Measurements from ENCODE around the gene ZFHX3. TPM values are rescaled to one million over a fixed set of nuclear protein-coding genes. Genes with fewer than 3 reads are reported as not detected.

The ZFHX3 gene
- polyA plus RNA-seq, 1 donor from 2014 or later: 26.4 TPM

GRCh38 chr16:72905581-72905980 lies 142.3 kb downstream of the ZFHX3 start:
- Histone ChIP-seq H4K20me1 (ENCODE audit: insufficient read depth) (peaks cover 43% of the 10 kb centered on the region), H3K27ac (ENCODE audit: low read length) (no peak overlapping the region), H3K9ac (ENCODE audit: low read length) (no peak overlapping the region), H3K36me3 (ENCODE audit: insufficient read depth, low read length) (peaks cover under 1% of the 10 kb centered on the region), H3K4me2 (ENCODE audit: low read length) (no peak overlapping the region), H3F3A (ENCODE audit: insufficient read depth, low read length, poor library complexity, severe bottlenecking) (no peaks in the 10 kb centered on the region), H3K27me3 (ENCODE audit: insufficient read depth, low read depth, low read length) (no peaks in the 10 kb centered on the region), H3K79me2 (replicated peaks; ENCODE audit: insufficient read depth, low read length) (peaks cover 89% of the 10 kb centered on the region), H3K9me2 (ENCODE audit: insufficient read depth, low read length) (no peaks in the 10 kb centered on the region), H2AFZ (ENCODE audit: low read depth, low read length) (no peak overlapping the region), H3K9me3 (ENCODE audit: low read length) (no peaks in the 10 kb centered on the region), H3K4me3 (ENCODE audit: low read length) (no peak overlapping the region)
- TF ChIP-seq CTCF (IDR thresholded peaks at IDR 0.05; ENCODE audit: poor library complexity, severe bottlenecking): no peak
- TF ChIP-seq TAF1 (IDR thresholded peaks at IDR 0.05; ENCODE audit: low read depth): no peak
- no peak for TF ChIP-seq MXI1 (conservative IDR thresholded peaks at IDR 0.05; ENCODE audit: poor library complexity, severe bottlenecking)
- TF ChIP-seq RAD21 (conservative IDR thresholded peaks at IDR 0.05): no peak
- no peak for TF ChIP-seq SMC3 (conservative IDR thresholded peaks at IDR 0.05; ENCODE audit: poor library complexity)
- TF ChIP-seq POLR2AphosphoS5 (IDR thresholded peaks at IDR 0.05): no peak
- no peak for TF ChIP-seq EZH2 (IDR thresholded peaks at IDR 0.05; ENCODE audit: borderline replicate concordance, insufficient read depth, low read length, poor library complexity, severe bottlenecking)
- no peak for TF ChIP-seq EP300 (conservative IDR thresholded peaks at IDR 0.05; ENCODE audit: poor library complexity, severe bottlenecking)
- no peak for TF ChIP-seq REST (IDR thresholded peaks at IDR 0.05; ENCODE audit: borderline replicate concordance)

- no peak for TF ChIP-seq RAD21 (conservative IDR thresholded peaks at IDR 0.05)
- TF ChIP-seq POLR2AphosphoS5 (IDR thresholded peaks at IDR 0.05): no peak
- TF ChIP-seq EZH2 (IDR thresholded peaks at IDR 0.05; ENCODE audit: borderline replicate concordance, insufficient read depth, low read length, poor library complexity, severe bottlenecking): no peak
- no peak for TF ChIP-seq EP300 (conservative IDR thresholded peaks at IDR 0.05; ENCODE audit: poor library complexity, severe bottlenecking)
- no peak for TF ChIP-seq CTCF (IDR thresholded peaks at IDR 0.05; ENCODE audit: poor library complexity, severe bottlenecking)
- no peak for TF ChIP-seq SMC3 (conservative IDR thresholded peaks at IDR 0.05; ENCODE audit: poor library complexity)
- TF ChIP-seq MXI1 (conservative IDR thresholded peaks at IDR 0.05; ENCODE audit: poor library complexity, severe bottlenecking): no peak
- TF ChIP-seq REST (IDR thresholded peaks at IDR 0.05; ENCODE audit: borderline replicate concordance): no peak
- Histone ChIP-seq H3F3A (ENCODE audit: insufficient read depth, low read length, poor library complexity, severe bottlenecking) (no peaks in the 10 kb centered on the region), H3K4me3 (ENCODE audit: low read length) (no peak overlapping the region), H3K4me2 (ENCODE audit: low read length) (no peak overlapping the region), H3K36me3 (ENCODE audit: insufficient read depth, low read length) (peaks cover 5% of the 10 kb centered on the region), H3K9ac (ENCODE audit: low read length) (no peak overlapping the region), H3K27me3 (ENCODE audit: insufficient read depth, low read depth, low read length) (no peaks in the 10 kb centered on the region), H3K79me2 (replicated peaks; ENCODE audit: insufficient read depth, low read length) (peaks cover 89% of the 10 kb centered on the region), H3K9me2 (ENCODE audit: insufficient read depth, low read length) (no peaks in the 10 kb centered on the region), H4K20me1 (ENCODE audit: insufficient read depth) (peaks cover 47% of the 10 kb centered on the region), H2AFZ (ENCODE audit: low read depth, low read length) (no peak overlapping the region), H3K9me3 (ENCODE audit: low read length) (no peaks in the 10 kb centered on the region), H3K27ac (ENCODE audit: low read length) (no peak overlapping the region)
Observed at GRCh38 chr16:72903176-72903575, 144.8 kb downstream of the ZFHX3 start.

All from neural cell (in vitro differentiated cells).